H1 (cell line): ENCODE results near the gene RTKN2. TPM values are rescaled to one million over a fixed set of nuclear protein-coding genes. Genes with fewer than 3 reads are reported as not detected.

Source experiments
- CTCF ChIA-PET: fragments of 300-600 bp; sonication (Branson Sonifier 250); formaldehyde crosslinking; loops from one replicate; lab custom pipeline; 2021; ENCODE audit not compliant: partially characterized antibody; lab: Charles Lee
- POLR2A ChIA-PET: fragments of 300-600 bp; sonication (Branson Sonifier 250); formaldehyde crosslinking; loops from one replicate; lab custom pipeline; 2021; ENCODE audit warnings: inconsistent platforms; ENCODE audit not compliant: partially characterized antibody; lab: Charles Lee
- DNase-seq, 2 experiments: peaks; one replicate each; pipeline versions ENCODE4 v3.0.0 to v3.0.0-alpha.2; 2010 to 2022; ENCODE audit warnings: low spot score in 2 of 2, low read depth in 1 of 2, mixed read lengths in 1 of 2
- FAIRE-seq: peaks from 2 replicates; lab custom pipeline; 2011; peaks lifted over from hg19 to GRCh38; lab: Jason Lieb, UNC
- H2AFZ ChIP-seq: 2 replicates; pipeline ENCODE4 v1.8.1; 2012; ENCODE audit warnings: low read length, inconsistent platforms
- H2AK5ac ChIP-seq: 2 replicates; pipeline ENCODE4 v1.6.1; 2013; ENCODE audit warnings: low read depth, low read length
- H2BK120ac ChIP-seq: replicated peaks from 2 replicates; pipeline ENCODE3; 2013; ENCODE audit warnings: low read depth, low read length, inconsistent platforms
- H2BK12ac ChIP-seq: 2 replicates; pipeline ENCODE4 v1.6.1; 2013; ENCODE audit warnings: low read depth, low read length
- H2BK15ac ChIP-seq: 2 replicates; pipeline ENCODE4 v1.6.1; 2013; ENCODE audit warnings: low read length
- H2BK20ac ChIP-seq: 2 replicates; pipeline ENCODE4 v1.6.1; 2013; ENCODE audit warnings: low read length
- H2BK5ac ChIP-seq: 2 replicates; pipeline ENCODE4 v1.6.1; 2013; ENCODE audit warnings: low read depth, low read length
- H3K14ac ChIP-seq: 2 replicates; pipeline ENCODE4 v1.6.1; 2013; ENCODE audit warnings: inconsistent platforms; ENCODE audit not compliant: insufficient read length
- H3K18ac ChIP-seq: 2 replicates; pipeline ENCODE4 v1.6.1; 2013; ENCODE audit warnings: low read length; ENCODE audit errors: extremely low read depth
- H3K23ac ChIP-seq: 2 replicates; pipeline ENCODE4 v1.6.1; 2013; ENCODE audit warnings: inconsistent platforms; ENCODE audit not compliant: insufficient read length
- H3K23me2 ChIP-seq: 2 replicates; pipeline ENCODE4 v1.6.1; 2013; ENCODE audit warnings: low read depth, low read length
- H3K27ac ChIP-seq: 2 replicates; pipeline ENCODE4 v1.6.1; 2011; ENCODE audit warnings: low read depth, low read length, inconsistent platforms
- H3K27me3 ChIP-seq, 4 experiments: replicated peaks in 1 of 4; 1 replicate in 1 of 4; 2 replicates in 3 of 4; pipeline versions ENCODE4 v1.6.1 to v1.8.1; 2011 to 2013; ENCODE audit warnings: low read length in 3 of 4, mild to moderate bottlenecking in 3 of 4, inconsistent platforms in 2 of 4, mixed read lengths in 2 of 4, moderate library complexity in 1 of 4; ENCODE audit not compliant: control insufficient read depth in 3 of 4, insufficient read depth in 3 of 4; ENCODE audit errors: extremely low read depth in 1 of 4
- H3K36me3 ChIP-seq, 4 experiments: 2 replicates each; pipeline versions ENCODE4 v1.6.1 to v1.8.1; 2011 to 2013; ENCODE audit warnings: mild to moderate bottlenecking in 4 of 4, low read length in 3 of 4, moderate library complexity in 2 of 4, control low read depth in 1 of 4, inconsistent platforms in 1 of 4; ENCODE audit not compliant: insufficient read depth in 4 of 4, control insufficient read depth in 2 of 4
- H3K4ac ChIP-seq: replicated peaks from 2 replicates; pipeline ENCODE3; 2013; ENCODE audit warnings: low read length, low read depth, mixed read lengths, inconsistent platforms; ENCODE audit not compliant: insufficient read length
- H3K4me1 ChIP-seq, 4 experiments: replicated peaks in 1 of 4; 1 replicate in 1 of 4; 2 replicates in 3 of 4; pipeline versions ENCODE4 v1.6.1 to v1.8.1; 2011 to 2013; ENCODE audit warnings: low read length in 3 of 4, inconsistent platforms in 2 of 4, mixed read lengths in 1 of 4; ENCODE audit not compliant: insufficient read depth in 4 of 4, control insufficient read depth in 3 of 4
- H3K4me2 ChIP-seq, 2 experiments: 2 replicates each; pipeline versions ENCODE4 v1.6.1 to v1.8.1; 2011 to 2013; ENCODE audit warnings: low read depth in 2 of 2, low read length in 2 of 2, control low read depth in 1 of 2, inconsistent platforms in 1 of 2, mild to moderate bottlenecking in 1 of 2; ENCODE audit not compliant: insufficient read depth in 1 of 2
- H3K4me3 ChIP-seq, 4 experiments: fragments of 200-600, 300-600 bp in 1 of 4; sonication (generic), shearing (Covaris generic), sonication (Bioruptor Twin) in 1 of 4; 2 replicates each; pipeline versions ENCODE4 v1.5.1 to v1.8.1; 2011 to 2016; ENCODE audit warnings: low read length in 4 of 4, low read depth in 3 of 4, control low read depth in 2 of 4, inconsistent platforms in 2 of 4, mild to moderate bottlenecking in 2 of 4, mixed read lengths in 1 of 4, moderate library complexity in 1 of 4; ENCODE audit not compliant: insufficient read depth in 2 of 4; ENCODE audit errors: extremely low read depth in 1 of 4
- H3K56ac ChIP-seq: replicated peaks from 2 replicates; pipeline ENCODE3; 2013; ENCODE audit warnings: low read depth, mild to moderate bottlenecking, mixed read lengths, low read length, inconsistent platforms; ENCODE audit not compliant: insufficient read length
- H3K79me1 ChIP-seq: 2 replicates; pipeline ENCODE4 v1.6.1; 2013; ENCODE audit warnings: low read depth, low read length, control low read depth
- H3K79me2 ChIP-seq, 2 experiments: 2 replicates each; pipeline versions ENCODE4 v1.6.1 to v1.8.1; 2012 to 2013; ENCODE audit warnings: low read length in 2 of 2, mild to moderate bottlenecking in 2 of 2, inconsistent platforms in 1 of 2; ENCODE audit not compliant: insufficient read depth in 2 of 2, control insufficient read depth in 1 of 2
- H3K9ac ChIP-seq, 4 experiments: replicated peaks in 1 of 4; 1 replicate in 1 of 4; 2 replicates in 3 of 4; pipeline versions ENCODE4 v1.6.1 to v1.8.1; 2011 to 2013; ENCODE audit warnings: low read depth in 3 of 4, low read length in 3 of 4, control low read depth in 2 of 4, mild to moderate bottlenecking in 2 of 4, moderate library complexity in 2 of 4, inconsistent platforms in 1 of 4; ENCODE audit errors: extremely low read depth in 1 of 4
- H3K9me3 ChIP-seq, 2 experiments: 2 replicates each; pipeline versions ENCODE4 v1.6.1 to v1.8.1; 2012 to 2013; ENCODE audit warnings: mild to moderate bottlenecking in 2 of 2, moderate library complexity in 2 of 2, control low read depth in 1 of 2, inconsistent platforms in 1 of 2, low read depth in 1 of 2, low read length in 1 of 2, mixed read lengths in 1 of 2; ENCODE audit not compliant: insufficient read depth in 2 of 2
- H4K20me1 ChIP-seq, 2 experiments: replicated peaks in 1 of 2; 2 replicates each; pipeline versions ENCODE3 to v1.8.1; 2011 to 2013; ENCODE audit warnings: inconsistent platforms in 2 of 2, low read length in 2 of 2, mild to moderate bottlenecking in 1 of 2; ENCODE audit not compliant: insufficient read depth in 2 of 2, control insufficient read depth in 1 of 2
- H4K5ac ChIP-seq: 2 replicates; pipeline ENCODE4 v1.6.1; 2013; ENCODE audit warnings: low read length, low read depth, mixed read lengths, inconsistent platforms; ENCODE audit not compliant: insufficient read length
- H4K8ac ChIP-seq: 2 replicates; pipeline ENCODE4 v1.8.0; 2013; ENCODE audit warnings: mild to moderate bottlenecking, moderate library complexity, low read length, inconsistent platforms; ENCODE audit not compliant: insufficient read depth; ENCODE audit errors: extremely low read depth
- H4K91ac ChIP-seq: replicated peaks from 2 replicates; pipeline ENCODE3; 2013; ENCODE audit warnings: low read length, mixed read lengths, inconsistent platforms; ENCODE audit not compliant: insufficient read length
- CBX5 ChIP-seq: fragments of 300-800, 300-1000 bp; sonication (generic); IDR thresholded peaks from 2 replicates; pipeline ENCODE4 v1.7.1; 2016; ENCODE audit warnings: antibody characterized with exemption, low read length, low read depth
- CREB1 ChIP-seq: IDR thresholded peaks from 2 replicates; pipeline ENCODE4 v1.6.1; 2012; ENCODE audit warnings: inconsistent platforms
- HDAC6 ChIP-seq: IDR thresholded peaks from one replicate; pipeline ENCODE4 v1.7.1; 2012; ENCODE audit warnings: low read depth, mild to moderate bottlenecking, inconsistent platforms, low read length, moderate library complexity
- KDM5A ChIP-seq: fragments of 200-600 bp; IDR thresholded peaks from 2 replicates; pipeline ENCODE4 v1.7.1; 2012; ENCODE audit warnings: mild to moderate bottlenecking, low read length, inconsistent platforms, mixed read lengths
- RXRA ChIP-seq: IDR thresholded peaks from 2 replicates; pipeline ENCODE4 v1.6.1; 2011; ENCODE audit warnings: low read depth, mild to moderate bottlenecking, low read length, moderate library complexity; ENCODE audit not compliant: insufficient read depth
- SAP30 ChIP-seq: fragments of 300-600 bp; sonication (generic); IDR thresholded peaks from 2 replicates; pipeline ENCODE4 v1.7.1; 2012; ENCODE audit warnings: low read length, moderate library complexity, mild to moderate bottlenecking, inconsistent platforms; ENCODE audit not compliant: insufficient read depth, insufficient replicate concordance
- SP1 ChIP-seq: IDR thresholded peaks from 2 replicates; pipeline ENCODE4 v1.6.1; 2011; ENCODE audit warnings: low read depth, low read length
- USF2 ChIP-seq: IDR thresholded peaks from 2 replicates; pipeline ENCODE4 v1.6.1; 2011; ENCODE audit warnings: low read length, improper control_type of control experiment
- YY1 ChIP-seq: IDR thresholded peaks from 2 replicates; pipeline ENCODE4 v1.6.1; 2011; ENCODE audit warnings: low read depth, mild to moderate bottlenecking, low read length
- ZNF274 ChIP-seq: IDR thresholded peaks from 2 replicates; pipeline ENCODE4 v1.7.0; 2012; ENCODE audit warnings: low read length, borderline replicate concordance; ENCODE audit errors: extremely low read depth
- WGBS, 2 experiments: shearing (Covaris generic) in 1 of 2; methylation state at CpG; one replicate each; pipeline versions ENCODE4 v1.1.6 to v1.1.7; 2013 to 2015; ENCODE audit warnings: low lambda C conversion rate in 2 of 2, mixed read lengths in 2 of 2, inconsistent platforms in 1 of 2, low coverage in 1 of 2, missing lambda C conversion rate in 1 of 2; ENCODE audit not compliant: insufficient replicate concordance in 2 of 2, insufficient coverage in 1 of 2, insufficient read length in 1 of 2; ENCODE audit errors: extremely low coverage in 1 of 2, missing lambda C conversion rate in 1 of 2; 5-methylcytosine and 5-hydroxymethylcytosine counted together
- polyA plus RNA-seq, 7 experiments: library from polyadenylated mRNA; depleted of rRNA in 3 of 7; stranded (reverse) in 5 of 7; unstranded in 2 of 7; fragments of >200 nt in 5 of 7; fragments of 200-250 nt in 2 of 7; gene quantifications; 1 replicate in 5 of 7; 2 replicates in 1 of 7; 4 replicates in 1 of 7; pipeline versions ENCODE4 v1.2.1 to v1.2.3, GENCODE V29; 2011 to 2013; ENCODE audit warnings: missing spikeins in 2 of 7, mixed read lengths in 2 of 7
- total RNA-seq: library from RNA; stranded (reverse); fragmentation: NEBNext Ultra II Directional; extraction: Animal tissue kit (Norgen Biotek cat#: 25700); gene quantifications from 2 replicates; pipeline ENCODE4 v1.2.1, GENCODE V29; 2021
- TF ChIP-seq, protein P1 (sequence below): IDR thresholded peaks from 2 replicates; pipeline ENCODE4 v1.6.1; 2012; ENCODE audit warnings: inconsistent platforms
- TF ChIP-seq, protein P2 (sequence below): IDR thresholded peaks from 2 replicates; pipeline ENCODE4 v1.6.1; 2011; ENCODE audit warnings: low read depth, mild to moderate bottlenecking, low read length; ENCODE audit not compliant: insufficient read depth

RTKN2 gene
- total and polyA plus RNA-seq, 2 of the 8 experiments (the other 6 are each of a cell fraction or from before 2014, with no cell fraction given) = 5.1 to 24.6 TPM

- H4K5ac ChIP-seq = no peak overlapping the region
- no peak overlapping the region for H2BK20ac ChIP-seq
- CTCF ChIA-PET = interaction anchor here (1.0 kb wide), 1 partner anchor 14 kb away, joined by 5 read pairs; no protein-coding TSS in a partner anchor
- no peak overlapping the region for H3K56ac ChIP-seq
- FAIRE-seq (no peak), DNase-seq (no peak)
- H2AK5ac ChIP-seq = no peak overlapping the region
- no peak overlapping the region for H4K8ac ChIP-seq
- no peak overlapping the region for H3K4ac ChIP-seq
- H3K4me3 ChIP-seq = no peak overlapping the region
- no peaks in the 10 kb centered on the region for H3K27me3 ChIP-seq
- H3K14ac ChIP-seq = no peak overlapping the region
- no peaks in the 10 kb centered on the region for H3K9me3 ChIP-seq
- H3K23ac ChIP-seq = no peak overlapping the region
- H3K4me2 ChIP-seq = no peak overlapping the region
- H3K27ac ChIP-seq = no peak overlapping the region
- no peaks in the 10 kb centered on the region for H3K4me1 ChIP-seq
- H2BK120ac ChIP-seq = no peak overlapping the region
- H3K23me2 ChIP-seq = no peaks in the 10 kb centered on the region
- peaks cover 0 to 1% of the 10 kb centered on the region in 2 experiments for H4K20me1 ChIP-seq
- H2BK15ac ChIP-seq = no peak overlapping the region
- peaks cover 0 to 15% (median 6%) of the 10 kb centered on the region in 4 experiments; a peak in 6 of 8 replicates for H3K36me3 ChIP-seq
- no peak overlapping the region for H2AFZ ChIP-seq
- WGBS, 2 experiments = 70% methylated on average over 4 of the region's 4 CpGs; no CpG with 5 or more reads in 1 of the 2 experiments
- H2BK12ac ChIP-seq = no peak overlapping the region
- H3K9ac ChIP-seq = no peak overlapping the region
- H4K91ac ChIP-seq = no peak overlapping the region
- H3K18ac ChIP-seq = no peak overlapping the region
- H2BK5ac ChIP-seq = no peak overlapping the region
- no peaks in the 10 kb centered on the region; the same call in 1 of the 2 replicates for H3K79me1 ChIP-seq
- POLR2A ChIA-PET = no interaction called here
- peaks cover 0 to 58% of the 10 kb centered on the region in 2 experiments; a peak in 2 of 4 replicates for H3K79me2 ChIP-seq
- no peak for TF ChIP-seq HDAC6
- no peak for TF ChIP-seq CBX5
- TF ChIP-seq ZNF274 = no peak
- no peak for TF ChIP-seq YY1
- TF ChIP-seq, protein P1, sequence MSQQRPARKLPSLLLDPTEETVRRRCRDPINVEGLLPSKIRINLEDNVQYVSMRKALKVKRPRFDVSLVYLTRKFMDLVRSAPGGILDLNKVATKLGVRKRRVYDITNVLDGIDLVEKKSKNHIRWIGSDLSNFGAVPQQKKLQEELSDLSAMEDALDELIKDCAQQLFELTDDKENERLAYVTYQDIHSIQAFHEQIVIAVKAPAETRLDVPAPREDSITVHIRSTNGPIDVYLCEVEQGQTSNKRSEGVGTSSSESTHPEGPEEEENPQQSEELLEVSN = no peak
- no peak for TF ChIP-seq RXRA
- TF ChIP-seq KDM5A = no peak
- no peak for TF ChIP-seq CREB1
- TF ChIP-seq USF2 = no peak
- TF ChIP-seq SP1 = no peak
- TF ChIP-seq, protein P2, sequence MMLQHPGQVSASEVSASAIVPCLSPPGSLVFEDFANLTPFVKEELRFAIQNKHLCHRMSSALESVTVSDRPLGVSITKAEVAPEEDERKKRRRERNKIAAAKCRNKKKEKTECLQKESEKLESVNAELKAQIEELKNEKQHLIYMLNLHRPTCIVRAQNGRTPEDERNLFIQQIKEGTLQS = no peak
- no peak for TF ChIP-seq SAP30
Observed at GRCh38 chr10:62259456-62259855, 9.2 kb downstream of the RTKN2 start.
